ENCODE results near the gene PICK1. TPM values are rescaled to one million over a fixed set of nuclear protein-coding genes. Genes with fewer than 3 reads are reported as not detected.
A peak's percentile ranks its signal among the peaks of the same experiment; 100 is the strongest.

PICK1 gene
- total and polyA plus RNA-seq, 2 donors (not counting 3 experiments of a cell fraction or from before 2014, with no cell fraction given), result 18.0 to 20.8 TPM

DNA sequence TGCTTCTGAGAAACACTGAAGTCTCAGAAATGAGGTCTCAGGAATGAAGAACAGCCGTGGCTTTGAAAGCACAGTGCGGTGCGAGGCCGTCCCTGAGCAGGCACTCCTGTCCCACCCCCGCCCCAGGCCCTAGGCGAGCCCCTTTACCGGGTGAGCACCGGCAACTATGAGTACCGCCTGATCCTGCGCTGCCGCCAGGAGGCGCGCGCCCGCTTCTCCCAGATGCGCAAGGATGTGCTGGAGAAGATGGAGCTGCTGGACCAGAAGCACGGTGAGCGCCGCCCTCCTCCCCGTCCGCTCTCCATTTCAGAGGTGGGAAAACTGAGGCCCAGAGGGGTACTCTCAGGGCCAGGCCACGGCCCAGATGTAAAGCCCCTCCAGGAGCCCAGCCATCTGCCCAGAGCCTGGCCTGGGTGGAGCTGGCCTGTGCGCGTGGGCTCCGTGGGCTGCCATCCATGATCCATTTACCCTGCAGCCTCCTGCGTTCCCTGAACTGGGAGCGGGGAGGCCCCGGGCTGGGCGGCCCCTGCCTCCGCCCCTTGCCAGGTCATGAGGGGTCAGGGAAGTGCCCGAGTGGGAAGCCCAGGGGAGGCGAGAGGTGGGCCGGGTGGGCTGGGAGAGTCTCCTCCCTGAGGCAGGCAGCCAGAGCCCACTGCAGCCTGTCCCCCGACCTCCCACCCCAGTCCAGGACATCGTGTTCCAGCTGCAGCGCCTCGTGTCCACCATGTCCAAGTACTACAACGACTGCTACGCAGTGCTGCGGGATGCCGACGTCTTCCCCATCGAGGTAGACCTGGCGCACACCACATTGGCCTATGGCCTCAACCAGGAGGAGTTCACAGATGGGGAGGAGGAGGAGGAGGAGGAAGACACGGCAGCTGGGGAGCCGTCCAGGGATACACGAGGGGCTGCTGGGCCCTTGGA, 17.2 kb downstream of the PICK1 start:
- BruUV-seq (replicated peaks), result no TSS peak
- Histone ChIP-seq H3K36me3 (ENCODE audit: control insufficient read depth in 2 of 2, extremely low read depth in 1 of 2, insufficient read depth in 2 of 2, low read length in 2 of 2) (peaks cover 0 to 6% of the 10 kb centered on the region in 2 experiments), H4K20me1 (replicated peaks; ENCODE audit: control insufficient read depth, extremely low read depth, insufficient read depth, low read length) (no peaks in the 10 kb centered on the region), H3K4me2 (ENCODE audit: insufficient read depth, low read length) (no peak overlapping the region), H3K4me1 (ENCODE audit: control insufficient read depth, extremely low read depth, insufficient read depth, low read length) (no peaks in the 10 kb centered on the region), H3K27ac (ENCODE audit: insufficient read depth, low read depth, low read length) (no peak overlapping the region), H3K9ac (replicated peaks; ENCODE audit: extremely low read depth, insufficient read depth, low read length) (no peak overlapping the region), H3K27me3 (ENCODE audit: control insufficient read depth in 2 of 2, insufficient read depth in 2 of 2, low read length in 2 of 2) (no peaks in the 10 kb centered on the region), H2AFZ (ENCODE audit: low read depth, low read length) (no peak overlapping the region), H3K79me2 (ENCODE audit: control insufficient read depth, insufficient read depth, low read length) (no peaks in the 10 kb centered on the region), H3K4me3 (replicated peaks in 1 of 3; ENCODE audit: insufficient read depth in 1 of 3, low read depth in 1 of 3, low read length in 3 of 3) (no peak overlapping the region), H3K9me3 (replicated peaks; ENCODE audit: control insufficient read depth, insufficient read depth, low read length) (no peaks in the 10 kb centered on the region), H3K9me1 (replicated peaks; ENCODE audit: control insufficient read depth, extremely low read depth, insufficient read depth, low read length) (no peaks in the 10 kb centered on the region)
- ChIA-PET POLR2A (no interaction called here), CTCF (interaction anchor here (0.6 to 1.8 kb wide), 22 partner anchors 10 to 607 kb away, joined by 3 to 8 read pairs (median 3); partner anchors contain the start of gene TOMM22)
- DNase-seq (ENCODE audit: low read depth, low spot score) (no peak), FAIRE-seq (no peak)
- intact Hi-C loops (cut with micrococcal nuclease) (no loop called here), dilution Hi-C loops (cut with MboI; ENCODE audit: extremely low pct_ligation_motif_present, low sequenced_read_pairs) (no loop called here)
- TF ChIP-seq, protein P1, sequence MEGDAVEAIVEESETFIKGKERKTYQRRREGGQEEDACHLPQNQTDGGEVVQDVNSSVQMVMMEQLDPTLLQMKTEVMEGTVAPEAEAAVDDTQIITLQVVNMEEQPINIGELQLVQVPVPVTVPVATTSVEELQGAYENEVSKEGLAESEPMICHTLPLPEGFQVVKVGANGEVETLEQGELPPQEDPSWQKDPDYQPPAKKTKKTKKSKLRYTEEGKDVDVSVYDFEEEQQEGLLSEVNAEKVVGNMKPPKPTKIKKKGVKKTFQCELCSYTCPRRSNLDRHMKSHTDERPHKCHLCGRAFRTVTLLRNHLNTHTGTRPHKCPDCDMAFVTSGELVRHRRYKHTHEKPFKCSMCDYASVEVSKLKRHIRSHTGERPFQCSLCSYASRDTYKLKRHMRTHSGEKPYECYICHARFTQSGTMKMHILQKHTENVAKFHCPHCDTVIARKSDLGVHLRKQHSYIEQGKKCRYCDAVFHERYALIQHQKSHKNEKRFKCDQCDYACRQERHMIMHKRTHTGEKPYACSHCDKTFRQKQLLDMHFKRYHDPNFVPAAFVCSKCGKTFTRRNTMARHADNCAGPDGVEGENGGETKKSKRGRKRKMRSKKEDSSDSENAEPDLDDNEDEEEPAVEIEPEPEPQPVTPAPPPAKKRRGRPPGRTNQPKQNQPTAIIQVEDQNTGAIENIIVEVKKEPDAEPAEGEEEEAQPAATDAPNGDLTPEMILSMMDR (IDR thresholded peaks at IDR 0.05; ENCODE audit: extremely low read depth in 1 of 2, insufficient read depth in 1 of 2, low read depth in 1 of 2, low read length in 2 of 2), result peak; percentile 41 to 53
- TF ChIP-seq POLR2A (IDR thresholded peaks at IDR 0.05; ENCODE audit: low read depth, low read length), result no peak

- CTCF ChIA-PET, result no interaction called here
- POLR2A ChIA-PET, result no interaction called here
Observed at GRCh38 chr22:38075105-38075825, 18.1 kb downstream of the PICK1 start.

More at GRCh38 chr22:38075105-38075825, 18.1 kb downstream of the PICK1 start:
- H3K9me1 ChIP-seq (replicated peaks; ENCODE audit: control insufficient read depth, extremely low read depth, insufficient read depth, low read length), result no peaks in the 10 kb centered on the region
- BruUV-seq (replicated peaks), result no TSS peak
- H3K27ac ChIP-seq (ENCODE audit: insufficient read depth, low read depth, low read length), result no peak overlapping the region
- H3K9me3 ChIP-seq (replicated peaks; ENCODE audit: control insufficient read depth, insufficient read depth, low read length), result no peaks in the 10 kb centered on the region
- H3K9ac ChIP-seq (replicated peaks; ENCODE audit: extremely low read depth, insufficient read depth, low read length), result no peak overlapping the region
- no peak overlapping the region for H3K4me2 ChIP-seq (ENCODE audit: insufficient read depth, low read length)
- H3K4me3 ChIP-seq (replicated peaks in 1 of 3; ENCODE audit: insufficient read depth in 1 of 3, low read depth in 1 of 3, low read length in 3 of 3), result no peak overlapping the region
- H3K36me3 ChIP-seq (ENCODE audit: control insufficient read depth in 2 of 2, extremely low read depth in 1 of 2, insufficient read depth in 2 of 2, low read length in 2 of 2), result peaks cover 0 to 6% of the 10 kb centered on the region in 2 experiments
- no peaks in the 10 kb centered on the region for H3K79me2 ChIP-seq (ENCODE audit: control insufficient read depth, insufficient read depth, low read length)
- intact Hi-C loops (cut with micrococcal nuclease), result no loop called here
- TF ChIP-seq, protein P1 (IDR thresholded peaks at IDR 0.05; ENCODE audit: extremely low read depth in 1 of 2, insufficient read depth in 1 of 2, low read depth in 1 of 2, low read length in 2 of 2), result no peak
- TF ChIP-seq MYC (IDR thresholded peaks at IDR 0.05; ENCODE audit: low read depth, low read length) (no peak), POLR2AphosphoS5 (IDR thresholded peaks at IDR 0.05; ENCODE audit: insufficient read depth, low read depth, low read length) (no peak), FOS (IDR thresholded peaks at IDR 0.05; ENCODE audit: borderline replicate concordance, insufficient read depth, low read length) (no peak), EZH2 (IDR thresholded peaks at IDR 0.05; ENCODE audit: borderline replicate concordance, low read depth, low read length, severe bottlenecking) (no peak), JUN (IDR thresholded peaks at IDR 0.05; ENCODE audit: borderline replicate concordance, insufficient read depth, insufficient read length, low read depth) (no peak), POLR2A (IDR thresholded peaks at IDR 0.05; ENCODE audit: low read depth, low read length) (no peak), GATA2 (IDR thresholded peaks at IDR 0.05; ENCODE audit: insufficient read depth, insufficient read length, low read depth, low read length) (no peak)
- TF ChIP-seq, protein P2, sequence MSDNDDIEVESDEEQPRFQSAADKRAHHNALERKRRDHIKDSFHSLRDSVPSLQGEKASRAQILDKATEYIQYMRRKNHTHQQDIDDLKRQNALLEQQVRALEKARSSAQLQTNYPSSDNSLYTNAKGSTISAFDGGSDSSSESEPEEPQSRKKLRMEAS (IDR thresholded peaks at IDR 0.05; ENCODE audit: insufficient read depth, insufficient read length), result no peak
- no peaks in the 10 kb centered on the region for H4K20me1 ChIP-seq (replicated peaks; ENCODE audit: control insufficient read depth, extremely low read depth, insufficient read depth, low read length)
- no peak overlapping the region for H2AFZ ChIP-seq (ENCODE audit: low read depth, low read length)
- H3K27me3 ChIP-seq (ENCODE audit: control insufficient read depth in 2 of 2, insufficient read depth in 2 of 2, low read length in 2 of 2), result no peaks in the 10 kb centered on the region
- no peaks in the 10 kb centered on the region for H3K4me1 ChIP-seq (ENCODE audit: control insufficient read depth, extremely low read depth, insufficient read depth, low read length)
- dilution Hi-C loops (cut with MboI; ENCODE audit: extremely low pct_ligation_motif_present, low sequenced_read_pairs), result no loop called here
- FAIRE-seq, result no peak
- DNase-seq (ENCODE audit: low read depth, low spot score), result no peak
